Astrocyte (in vitro differentiated cells and primary cell): ENCODE data around the gene WIPF3. TPM values are rescaled to one million over a fixed set of nuclear protein-coding genes. Genes with fewer than 3 reads are reported as not detected.
A peak's percentile ranks its signal among the peaks of the same experiment; 100 is the strongest.

Experiments used
- DNase-seq: peaks from one replicate; pipeline ENCODE4 v3.0.0-alpha.2; 2010; ENCODE audit warnings: low read depth
- FAIRE-seq: peaks from 2 replicates; lab custom pipeline; 2011; peaks lifted over from hg19 to GRCh38; lab: Jason Lieb, UNC
- H2AFZ ChIP-seq: 2 replicates; pipeline ENCODE4 v1.6.0; 2012; ENCODE audit warnings: low read depth, low read length, inconsistent platforms
- H3K27ac ChIP-seq: 2 replicates; pipeline ENCODE4 v1.5.1; 2011; ENCODE audit warnings: low read depth, low read length, inconsistent platforms
- H3K27me3 ChIP-seq: 2 replicates; pipeline ENCODE4 v1.6.0; 2011; ENCODE audit warnings: low read length, inconsistent platforms; ENCODE audit not compliant: insufficient read depth
- H3K36me3 ChIP-seq: 2 replicates; pipeline ENCODE4 v1.5.1; 2011; ENCODE audit warnings: low read length, inconsistent platforms; ENCODE audit not compliant: insufficient read depth
- H3K4me1 ChIP-seq: 2 replicates; pipeline ENCODE4 v1.5.1; 2011; ENCODE audit warnings: low read length, inconsistent platforms; ENCODE audit not compliant: insufficient read depth
- H3K4me2 ChIP-seq: 2 replicates; pipeline ENCODE4 v1.6.0; 2012; ENCODE audit warnings: low read length, inconsistent platforms
- H3K4me3 ChIP-seq: 2 replicates; pipeline ENCODE4 v1.5.1; 2011; ENCODE audit warnings: low read depth, mild to moderate bottlenecking, low read length, inconsistent platforms; ENCODE audit not compliant: insufficient read depth
- H3K79me2 ChIP-seq: 2 replicates; pipeline ENCODE4 v1.6.0; 2012; ENCODE audit warnings: mild to moderate bottlenecking, low read length, inconsistent platforms; ENCODE audit not compliant: insufficient read depth
- H3K9ac ChIP-seq: 2 replicates; pipeline ENCODE4 v1.6.0; 2012; ENCODE audit warnings: mild to moderate bottlenecking, low read length, inconsistent platforms
- H3K9me3 ChIP-seq: 2 replicates; pipeline ENCODE4 v1.5.1; 2012; ENCODE audit warnings: low read depth, mild to moderate bottlenecking, low read length, inconsistent platforms; ENCODE audit not compliant: insufficient read depth
- H4K20me1 ChIP-seq: 2 replicates; pipeline ENCODE4 v1.6.0; 2012; ENCODE audit warnings: low read length, inconsistent platforms; ENCODE audit not compliant: insufficient read depth
- H3K27ac Mint-ChIP-seq: one replicate; pipeline ENCODE4 v1.8.0; 2021; ENCODE audit warnings: mild to moderate bottlenecking, mixed read lengths; ENCODE audit not compliant: unreplicated experiment
- H3K27me3 Mint-ChIP-seq: one replicate; pipeline ENCODE4 v1.8.0; 2021; ENCODE audit warnings: low read depth, mixed read lengths; ENCODE audit not compliant: unreplicated experiment
- H3K36me3 Mint-ChIP-seq: one replicate; pipeline ENCODE4 v1.8.0; 2021; ENCODE audit warnings: low read depth, mixed read lengths; ENCODE audit not compliant: unreplicated experiment
- H3K4me1 Mint-ChIP-seq: one replicate; pipeline ENCODE4 v1.8.0; 2021; ENCODE audit warnings: low read depth, mixed read lengths; ENCODE audit not compliant: unreplicated experiment
- H3K4me3 Mint-ChIP-seq: one replicate; pipeline ENCODE4 v1.8.0; 2021; ENCODE audit warnings: mild to moderate bottlenecking, moderate library complexity, mixed read lengths; ENCODE audit not compliant: unreplicated experiment
- H3K9me3 Mint-ChIP-seq: one replicate; pipeline ENCODE4 v1.8.0; 2021; ENCODE audit warnings: mild to moderate bottlenecking, mixed read lengths; ENCODE audit not compliant: unreplicated experiment
- EZH2 ChIP-seq: IDR thresholded peaks from 2 replicates; pipeline ENCODE4 v1.6.1; 2012; ENCODE audit warnings: mild to moderate bottlenecking, low read length, inconsistent platforms; ENCODE audit not compliant: insufficient read depth
- total RNA-seq: library from RNA; stranded (reverse); gene quantifications from 2 replicates; pipeline ENCODE4 v1.2.1, GENCODE V29; 2021
- TF ChIP-seq, protein P1 (sequence below): IDR thresholded peaks from 2 replicates; pipeline ENCODE4 v1.5.1; 2011; ENCODE audit warnings: low read depth, mild to moderate bottlenecking, inconsistent platforms, low read length, moderate library complexity; ENCODE audit not compliant: insufficient read depth

WIPF3 gene
- total RNA-seq, 1 donor from 2014 or later, result 1.0 TPM

DNA sequence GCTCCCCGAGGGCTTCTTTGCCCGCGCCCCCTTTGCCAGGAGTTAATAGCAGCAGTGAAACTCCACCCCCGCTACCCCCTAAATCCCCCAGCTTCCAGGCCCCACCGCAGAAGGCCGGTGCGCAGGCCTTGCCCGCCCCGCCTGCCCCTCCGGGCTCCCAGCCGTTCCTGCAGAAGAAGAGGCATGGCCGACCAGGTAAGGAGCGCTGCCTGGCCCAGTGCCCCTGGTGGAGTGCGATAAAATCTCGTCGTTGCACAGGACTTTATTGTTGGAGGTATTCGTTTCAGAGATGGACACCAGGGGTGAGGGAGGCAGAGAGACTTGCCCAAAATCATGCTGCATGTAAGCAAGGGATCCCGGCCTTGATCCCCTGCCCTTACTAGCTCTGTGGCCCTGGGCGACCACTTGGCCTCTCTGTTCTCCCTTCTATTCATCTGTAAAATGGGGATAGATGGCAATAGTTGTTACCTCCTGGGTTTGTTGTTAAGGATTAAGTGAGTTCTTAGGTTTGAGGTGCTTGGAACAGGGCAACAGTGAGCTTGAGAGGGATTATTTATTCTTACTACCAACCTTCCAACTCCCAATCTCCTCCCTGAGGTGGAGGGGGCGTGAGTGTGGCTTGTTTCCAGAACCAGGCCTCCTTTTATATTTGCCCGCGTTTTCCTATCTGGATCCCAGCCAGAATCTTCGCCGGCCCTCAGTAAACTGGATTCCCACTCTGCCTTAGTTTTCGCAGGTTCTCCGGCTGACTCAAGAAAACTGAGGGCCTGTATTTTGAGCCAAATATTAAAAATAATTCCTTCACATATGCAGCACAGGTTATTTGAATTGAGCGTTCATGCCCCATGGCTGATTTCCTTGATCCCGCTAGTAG lies 78.3 kb downstream of the WIPF3 start:
- Histone ChIP-seq H3K9ac (no peak overlapping the region), H3K9me3 (no peaks in the 10 kb centered on the region), H2AFZ (peak overlapping the region; percentile 59), H3K27ac (no peak overlapping the region), H3K4me2 (peak overlapping the region; percentile 36), H3K4me1 (no peaks in the 10 kb centered on the region), H3K36me3 (no peaks in the 10 kb centered on the region), H4K20me1 (no peaks in the 10 kb centered on the region), H3K4me3 (no peak overlapping the region), H3K79me2 (no peaks in the 10 kb centered on the region), H3K27me3 (peaks cover 3% of the 10 kb centered on the region)
- peak overlapping the region; percentile 51 for H3K4me3 Mint-ChIP-seq
- H3K27ac Mint-ChIP-seq, result no peak overlapping the region
- no peaks in the 10 kb centered on the region for H3K4me1 Mint-ChIP-seq
- no peaks in the 10 kb centered on the region for H3K36me3 Mint-ChIP-seq
- peaks cover 46% of the 10 kb centered on the region for H3K27me3 Mint-ChIP-seq
- TF ChIP-seq, protein P1, sequence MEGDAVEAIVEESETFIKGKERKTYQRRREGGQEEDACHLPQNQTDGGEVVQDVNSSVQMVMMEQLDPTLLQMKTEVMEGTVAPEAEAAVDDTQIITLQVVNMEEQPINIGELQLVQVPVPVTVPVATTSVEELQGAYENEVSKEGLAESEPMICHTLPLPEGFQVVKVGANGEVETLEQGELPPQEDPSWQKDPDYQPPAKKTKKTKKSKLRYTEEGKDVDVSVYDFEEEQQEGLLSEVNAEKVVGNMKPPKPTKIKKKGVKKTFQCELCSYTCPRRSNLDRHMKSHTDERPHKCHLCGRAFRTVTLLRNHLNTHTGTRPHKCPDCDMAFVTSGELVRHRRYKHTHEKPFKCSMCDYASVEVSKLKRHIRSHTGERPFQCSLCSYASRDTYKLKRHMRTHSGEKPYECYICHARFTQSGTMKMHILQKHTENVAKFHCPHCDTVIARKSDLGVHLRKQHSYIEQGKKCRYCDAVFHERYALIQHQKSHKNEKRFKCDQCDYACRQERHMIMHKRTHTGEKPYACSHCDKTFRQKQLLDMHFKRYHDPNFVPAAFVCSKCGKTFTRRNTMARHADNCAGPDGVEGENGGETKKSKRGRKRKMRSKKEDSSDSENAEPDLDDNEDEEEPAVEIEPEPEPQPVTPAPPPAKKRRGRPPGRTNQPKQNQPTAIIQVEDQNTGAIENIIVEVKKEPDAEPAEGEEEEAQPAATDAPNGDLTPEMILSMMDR, result no peak
- TF ChIP-seq EZH2, result no peak
- H3K9me3 Mint-ChIP-seq, result no peaks in the 10 kb centered on the region
- FAIRE-seq (no peak), DNase-seq (no peak)

DNA sequence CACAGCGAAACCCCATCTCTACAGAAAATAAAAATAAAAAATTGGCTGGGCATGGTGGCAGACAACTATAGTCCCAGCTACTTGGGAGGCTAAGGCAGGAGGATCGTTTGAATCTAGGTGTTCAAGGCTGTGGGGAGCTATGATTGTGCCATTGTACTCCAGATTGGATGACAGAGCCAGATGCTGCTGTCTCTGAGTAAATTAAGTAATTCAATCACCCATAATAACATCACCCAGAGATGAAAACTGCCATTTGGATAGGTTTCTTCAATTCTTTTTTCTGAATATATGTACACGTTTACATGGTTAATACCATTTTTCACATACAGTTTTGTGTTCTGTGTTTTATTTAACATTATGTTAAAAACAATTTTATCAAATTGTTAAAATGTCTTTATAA lies 79.3 kb downstream of the WIPF3 start:
- H3K27me3 ChIP-seq, result peaks cover 3% of the 10 kb centered on the region
- no peak for TF ChIP-seq EZH2
- TF ChIP-seq, protein P1, result no peak
- H3K9me3 Mint-ChIP-seq, result no peaks in the 10 kb centered on the region
- H3K4me3 Mint-ChIP-seq, result no peak overlapping the region
- H3K27ac ChIP-seq, result no peak overlapping the region
- no peaks in the 10 kb centered on the region for H4K20me1 ChIP-seq
- no peak overlapping the region for H3K4me3 ChIP-seq
- peaks cover 46% of the 10 kb centered on the region for H3K27me3 Mint-ChIP-seq
- H3K9ac ChIP-seq, result no peak overlapping the region
- H3K27ac Mint-ChIP-seq, result no peak overlapping the region
- H3K36me3 Mint-ChIP-seq, result no peaks in the 10 kb centered on the region
- H3K4me1 Mint-ChIP-seq, result no peaks in the 10 kb centered on the region
- no peaks in the 10 kb centered on the region for H3K9me3 ChIP-seq
- no peaks in the 10 kb centered on the region for H3K36me3 ChIP-seq
- no peak for FAIRE-seq
- H3K79me2 ChIP-seq, result no peaks in the 10 kb centered on the region
- no peak overlapping the region for H2AFZ ChIP-seq
- DNase-seq, result no peak
- H3K4me1 ChIP-seq, result no peaks in the 10 kb centered on the region
- H3K4me2 ChIP-seq, result no peak overlapping the region

DNA sequence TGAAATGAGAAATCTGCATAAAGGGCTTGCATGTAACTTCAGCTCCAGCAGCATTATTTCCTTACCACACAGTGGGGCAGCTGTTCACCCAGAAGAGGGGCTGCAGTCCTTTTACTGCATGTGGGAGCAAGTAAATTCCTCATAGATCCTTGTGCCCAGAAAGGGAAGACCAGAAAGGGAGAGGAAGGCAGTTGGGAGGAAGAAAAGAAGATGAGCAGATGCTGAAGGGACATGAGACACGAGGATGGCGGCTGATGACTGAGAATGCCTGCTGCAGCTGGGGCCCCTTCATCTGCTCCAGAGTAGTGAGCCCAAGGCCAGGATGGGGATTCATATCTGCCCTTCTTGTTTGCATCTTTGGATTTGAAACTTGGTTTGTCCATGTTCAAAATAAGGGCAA lies 80.5 kb downstream of the WIPF3 start:
- Histone ChIP-seq H4K20me1 (no peaks in the 10 kb centered on the region), H3K4me2 (no peak overlapping the region), H3K4me1 (no peaks in the 10 kb centered on the region), H3K9ac (no peak overlapping the region), H3K9me3 (no peaks in the 10 kb centered on the region), H3K4me3 (no peak overlapping the region), H3K36me3 (no peaks in the 10 kb centered on the region), H2AFZ (no peak overlapping the region), H3K27ac (no peak overlapping the region), H3K79me2 (no peaks in the 10 kb centered on the region), H3K27me3 (peaks cover 3% of the 10 kb centered on the region)
- Mint-ChIP-seq H3K36me3 (peaks cover 2% of the 10 kb centered on the region), H3K4me1 (no peaks in the 10 kb centered on the region), H3K27ac (no peak overlapping the region), H3K4me3 (no peak overlapping the region), H3K27me3 (peaks cover 51% of the 10 kb centered on the region), H3K9me3 (no peaks in the 10 kb centered on the region)
- no peak for DNase-seq
- no peak for TF ChIP-seq EZH2
- TF ChIP-seq, protein P1, result no peak
- FAIRE-seq, result no peak
